HG03571 (cell line): ENCODE results near the gene LARP6.
"Not testable (repeated sequence)": the region's sequence is repeated elsewhere in the genome, so short reads cannot be mapped to it uniquely, and the experiment has no call there.

Source experiments
- ATAC-seq: cut with Tn5 transposase; IDR thresholded peaks from one replicate; pipeline ENCODE4 v1.9.1; 2021; ENCODE audit not compliant: unreplicated experiment

LARP6 gene

DNA sequence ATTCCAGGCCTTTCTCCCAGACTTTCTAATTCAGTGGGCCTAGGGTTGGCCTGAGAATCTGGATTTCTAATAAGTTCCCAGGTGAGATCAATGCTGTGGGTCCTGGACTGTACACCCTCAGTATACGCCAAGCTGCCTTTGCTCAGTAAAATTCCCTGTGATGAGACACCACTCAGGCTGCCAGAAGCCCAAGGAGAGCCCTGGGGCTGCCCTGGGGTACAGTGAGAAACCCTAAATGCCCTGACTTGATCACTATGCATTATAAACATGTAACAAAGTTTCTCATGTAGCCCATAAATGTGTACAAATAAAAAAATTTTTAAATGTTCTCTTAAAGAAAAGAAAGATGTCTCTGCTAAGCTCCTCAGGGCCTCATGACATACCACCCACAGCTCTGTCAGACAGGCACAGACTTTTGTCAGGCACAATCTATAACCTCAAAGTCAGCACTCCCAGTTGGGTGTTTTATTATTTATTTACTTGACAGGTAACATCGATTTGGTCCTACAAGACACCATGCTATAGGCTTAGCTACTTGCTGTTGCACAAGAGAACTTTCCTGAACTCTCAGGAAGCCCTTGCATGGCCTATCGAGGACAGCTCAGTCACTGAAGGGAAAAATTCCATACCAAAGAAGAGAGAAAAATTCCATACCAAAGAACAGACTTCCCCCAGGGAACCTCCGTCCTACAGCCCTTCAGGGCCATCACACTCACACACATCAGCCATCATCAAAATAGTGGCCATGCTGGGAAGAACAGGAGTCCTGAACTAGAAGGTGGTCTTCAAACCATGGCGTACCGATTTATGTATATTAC, 22.7 kb downstream of the LARP6 start:
- no peak for ATAC-seq

GRCh38 chr15:70830615-70831014, 23.3 kb downstream of the LARP6 start:
- no peak for ATAC-seq

- no peak for ATAC-seq
These were observed 24.4 kb downstream of the LARP6 start for GRCh38 chr15:70829371-70830166.

DNA sequence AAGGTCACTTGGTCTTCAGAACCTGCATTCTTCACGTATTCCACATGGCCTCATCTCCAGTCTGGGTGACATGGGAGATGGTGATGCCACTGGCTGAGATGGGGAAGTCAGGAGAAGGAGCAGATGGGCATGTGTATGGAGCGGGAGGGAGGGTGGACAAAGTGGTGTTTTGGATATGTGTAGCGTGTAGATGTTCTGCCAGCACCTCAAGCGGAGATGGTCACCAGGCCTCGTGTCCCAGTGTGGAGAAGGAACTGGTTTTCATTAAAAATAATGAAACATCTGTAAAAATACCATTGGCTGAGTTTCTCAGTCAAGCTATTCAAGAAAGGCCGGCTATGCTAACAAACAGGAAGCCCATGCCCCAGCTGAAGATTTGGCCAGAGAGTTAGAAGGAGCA, 26.2 kb downstream of the LARP6 start:
- ATAC-seq: no peak

DNA sequence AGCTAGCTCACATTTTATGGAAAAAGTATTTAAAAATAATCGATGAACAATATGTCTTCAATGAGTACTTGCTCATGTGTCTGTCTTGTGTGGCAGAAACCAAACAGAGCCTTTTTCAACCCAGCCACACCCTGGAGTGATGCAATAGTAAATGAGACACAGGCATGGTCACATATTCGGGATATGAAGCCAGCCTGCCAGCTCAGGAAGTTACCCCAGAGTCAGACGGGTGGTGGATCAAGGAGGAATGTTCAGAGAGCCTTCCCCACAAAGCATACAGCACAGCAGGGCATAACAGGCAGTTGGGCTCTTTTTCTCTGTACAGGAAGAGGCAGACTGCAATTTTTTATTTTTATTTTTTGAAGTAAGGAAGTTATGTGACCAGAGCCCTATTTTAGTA, 27.3 kb downstream of the LARP6 start:
- no peak for ATAC-seq

DNA sequence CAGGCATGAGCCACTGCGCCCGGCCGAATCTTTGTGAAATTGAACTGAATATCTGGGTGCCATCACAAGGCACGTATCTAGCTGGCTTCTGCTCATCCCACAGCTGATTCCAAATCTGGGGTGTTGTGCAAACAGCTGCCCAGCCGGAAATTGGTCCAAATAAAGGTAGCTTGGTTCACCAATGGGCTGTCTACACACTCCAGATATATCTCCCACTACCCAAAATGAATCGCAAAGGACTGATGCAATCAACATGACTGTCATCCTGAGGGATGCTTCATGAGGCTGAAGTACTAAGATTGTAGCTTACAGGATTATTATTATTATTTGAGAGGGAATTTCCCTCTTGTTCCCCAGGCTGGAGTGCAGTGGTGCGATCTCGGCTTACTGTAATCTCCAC, 28.1 kb downstream of the LARP6 start:
- ATAC-seq: no peak

DNA sequence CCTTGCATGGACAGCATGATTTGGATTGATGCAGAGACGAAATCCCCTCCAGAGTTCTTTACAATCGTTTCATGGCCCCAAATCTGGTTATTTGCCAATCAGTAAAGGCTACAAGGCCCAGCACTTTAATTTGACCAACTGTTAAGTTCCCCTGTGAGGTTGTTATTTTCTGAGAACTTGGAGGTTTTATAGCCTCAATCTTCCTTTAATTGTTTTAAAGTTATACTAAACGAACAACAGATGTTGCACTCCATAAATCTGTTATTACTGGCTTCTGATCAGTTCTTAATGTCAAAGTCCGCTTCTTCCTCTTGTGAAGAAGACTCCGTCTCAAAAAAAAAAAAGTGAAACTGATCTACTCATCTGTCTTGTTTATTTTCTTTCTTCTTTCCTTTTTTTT, 30.8 kb downstream of the LARP6 start:
- ATAC-seq: no peak

DNA sequence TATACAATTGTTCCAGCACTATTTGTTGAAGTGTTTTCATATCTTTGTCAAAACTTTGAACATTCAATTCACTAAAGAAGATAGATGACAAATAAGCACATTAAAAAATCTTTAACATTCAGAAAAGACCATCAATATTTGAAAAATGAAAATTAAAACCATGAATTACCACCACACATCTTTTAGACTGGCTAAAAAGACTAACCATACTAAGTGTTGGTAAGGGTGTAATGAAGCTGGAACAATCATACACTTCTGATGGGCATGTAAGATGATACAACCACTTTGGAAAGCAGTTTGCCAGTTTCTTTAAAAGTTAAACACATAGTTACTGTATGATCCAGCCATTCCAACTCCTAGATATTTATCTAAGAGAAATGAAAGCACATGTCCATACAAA, 33.7 kb downstream of the LARP6 start:
- no peak for ATAC-seq

DNA sequence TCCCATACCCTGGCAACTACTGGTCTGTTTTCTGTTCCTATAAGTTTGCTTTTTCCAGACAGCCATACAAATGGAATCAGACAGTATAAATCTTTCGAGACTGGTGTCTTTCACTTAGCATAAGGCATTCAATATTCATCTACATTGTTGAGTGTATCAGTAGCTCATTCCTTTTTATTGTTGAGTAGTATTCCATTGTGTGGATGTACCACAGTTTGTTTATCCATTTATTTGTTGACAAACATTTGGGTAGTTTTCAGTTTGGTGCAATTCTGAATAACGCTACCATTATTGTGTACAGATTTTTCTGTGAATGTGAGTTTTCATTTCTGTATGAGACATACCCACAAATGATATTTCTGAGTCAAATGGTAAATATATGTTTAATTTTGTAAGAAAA, 35.4 kb downstream of the LARP6 start:
- ATAC-seq: no peak

DNA sequence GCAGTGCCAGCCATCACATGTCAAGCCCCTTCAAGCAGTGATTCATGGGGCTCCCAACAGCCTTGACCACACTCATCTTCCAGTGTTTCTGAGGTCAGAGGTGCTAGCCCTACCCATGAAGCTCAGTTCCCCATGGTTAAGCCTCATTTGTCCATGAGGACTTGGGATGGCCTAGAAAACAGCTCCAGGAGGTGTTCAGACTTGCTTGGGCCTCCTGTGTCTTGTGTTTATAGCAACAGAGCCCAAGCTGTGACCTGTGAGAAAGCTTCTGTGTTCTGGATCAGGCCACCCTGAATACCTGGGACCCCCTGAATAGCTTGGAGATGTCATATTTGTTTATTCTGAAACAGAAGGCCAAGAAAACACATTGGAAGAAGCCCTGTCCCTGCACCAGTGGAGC, 36.7 kb downstream of the LARP6 start:
- ATAC-seq: no peak

- no peak for ATAC-seq
These were observed 38.4 kb downstream of the LARP6 start for GRCh38 chr15:70815604-70816003.

DNA sequence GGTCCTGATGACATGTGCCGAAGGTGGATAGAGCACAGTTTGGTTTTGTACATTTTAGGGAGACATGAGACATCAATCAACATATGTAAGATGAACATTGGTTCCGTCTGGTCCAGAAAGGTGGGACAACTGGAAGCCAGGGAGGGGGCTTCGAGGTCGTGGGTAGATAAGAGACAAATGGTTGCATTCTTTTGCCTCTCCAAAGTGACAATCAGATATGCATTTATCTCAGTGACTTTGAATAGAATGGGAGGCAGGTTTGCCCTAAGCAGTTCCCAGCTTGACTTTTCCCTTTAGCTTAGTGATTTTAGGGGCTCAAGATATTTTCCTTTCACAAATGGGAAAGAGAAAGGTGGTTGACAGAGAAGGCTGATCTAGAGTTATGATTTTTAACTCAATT, 38.9 kb downstream of the LARP6 start:
- not testable (repeated sequence) for ATAC-seq

GRCh38 chr15:70812827-70813364, 41.1 kb downstream of the LARP6 start:
- ATAC-seq: no peak

GRCh38 chr15:70810916-70811578, 42.9 kb downstream of the LARP6 start:
- ATAC-seq: no peak

DNA sequence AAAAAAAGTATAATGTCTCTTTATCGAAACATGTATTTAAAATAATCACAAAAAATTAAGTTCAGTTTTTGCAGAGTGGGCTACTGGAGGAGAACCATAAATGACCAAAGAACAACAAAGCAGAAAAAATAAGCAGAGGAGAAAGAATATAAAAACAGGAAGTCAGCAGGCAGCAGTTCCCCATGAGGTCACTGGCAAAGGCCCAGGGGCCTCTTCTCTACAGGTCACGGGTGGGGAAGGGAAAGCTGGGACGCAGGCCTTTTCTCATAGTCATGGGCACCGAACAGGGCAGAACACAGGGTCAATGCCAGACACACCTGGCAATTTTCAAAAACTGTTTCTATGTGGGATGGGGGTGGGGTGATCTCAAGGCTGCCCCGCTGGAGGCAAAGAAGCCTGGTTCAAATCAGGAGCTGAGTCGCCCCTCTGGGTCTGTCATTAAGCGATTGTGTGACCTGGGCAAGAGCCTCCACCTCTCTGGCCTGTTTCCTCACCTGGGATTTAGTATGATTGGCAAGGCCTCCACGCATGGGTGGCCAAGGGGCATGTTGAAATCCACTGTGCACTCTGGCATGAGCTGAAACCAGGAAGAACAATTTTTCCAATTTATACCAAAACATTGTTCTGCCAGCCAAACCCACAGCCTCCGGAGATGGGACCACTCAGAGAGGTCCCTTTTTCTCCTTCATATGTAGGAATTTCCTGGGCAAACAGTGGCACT, 46.8 kb downstream of the LARP6 start:
- ATAC-seq: no peak

GRCh38 chr15:70804388-70804787, 49.6 kb downstream of the LARP6 start:
- ATAC-seq: not testable (repeated sequence)

DNA sequence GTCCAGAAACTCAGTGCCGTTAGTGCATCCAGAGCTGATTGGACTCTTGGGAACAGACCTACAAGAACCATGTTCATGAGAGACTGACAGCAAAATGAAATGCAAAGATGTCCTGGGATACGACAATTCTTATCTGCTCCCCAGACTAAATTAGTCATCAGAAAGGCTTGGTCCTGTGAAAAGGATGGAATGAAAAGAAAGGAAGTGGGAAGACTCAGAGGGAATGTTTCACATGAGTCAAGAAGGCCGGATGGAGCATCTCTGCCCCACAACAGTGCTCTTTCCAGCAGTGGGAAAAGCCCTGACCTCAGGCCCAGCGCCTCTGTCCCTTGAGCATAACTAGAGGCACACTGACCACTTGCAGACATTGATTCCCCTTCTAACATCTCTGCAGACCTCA, 51.3 kb downstream of the LARP6 start:
- no peak for ATAC-seq

- no peak for ATAC-seq
These were observed 52.8 kb downstream of the LARP6 start for GRCh38 chr15:70801109-70801508.

DNA sequence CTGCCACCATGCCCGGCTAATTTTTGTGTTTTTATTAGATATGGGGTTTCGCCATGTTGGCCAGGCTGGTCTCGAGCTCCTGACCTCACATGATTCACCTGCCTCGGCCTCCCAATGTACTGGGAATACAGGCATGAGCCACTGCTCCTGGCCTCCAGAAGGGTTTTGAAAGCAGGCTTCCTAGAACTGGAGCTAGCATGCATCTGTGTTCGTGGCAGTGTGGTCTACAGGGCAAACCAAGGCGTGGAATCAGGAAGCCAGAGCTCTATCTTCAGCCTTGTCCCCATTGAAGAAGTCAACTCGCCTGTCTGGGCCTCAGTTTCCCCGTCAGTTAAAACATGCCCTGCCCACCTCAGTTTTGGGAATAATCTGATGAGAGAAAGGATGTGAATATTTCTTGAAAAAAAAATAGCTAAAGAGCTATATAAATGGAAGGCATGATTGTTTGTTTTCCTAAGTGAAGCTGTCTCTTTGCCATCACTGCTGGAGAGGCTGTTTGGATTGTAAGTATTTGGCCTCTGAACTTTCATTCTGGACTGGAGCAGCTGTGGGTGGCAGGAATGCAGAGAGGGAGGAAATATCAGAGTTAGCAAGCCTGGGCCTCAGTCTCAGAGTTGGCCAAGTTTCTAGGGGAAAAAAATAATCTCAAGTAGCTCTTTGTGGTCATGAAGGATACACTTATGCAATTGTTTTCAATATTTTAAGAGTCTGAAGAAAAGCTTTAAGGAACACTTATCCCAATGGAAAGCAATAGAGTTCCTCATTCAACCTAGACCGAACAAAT, 54.1 kb downstream of the LARP6 start:
- ATAC-seq: no peak

DNA sequence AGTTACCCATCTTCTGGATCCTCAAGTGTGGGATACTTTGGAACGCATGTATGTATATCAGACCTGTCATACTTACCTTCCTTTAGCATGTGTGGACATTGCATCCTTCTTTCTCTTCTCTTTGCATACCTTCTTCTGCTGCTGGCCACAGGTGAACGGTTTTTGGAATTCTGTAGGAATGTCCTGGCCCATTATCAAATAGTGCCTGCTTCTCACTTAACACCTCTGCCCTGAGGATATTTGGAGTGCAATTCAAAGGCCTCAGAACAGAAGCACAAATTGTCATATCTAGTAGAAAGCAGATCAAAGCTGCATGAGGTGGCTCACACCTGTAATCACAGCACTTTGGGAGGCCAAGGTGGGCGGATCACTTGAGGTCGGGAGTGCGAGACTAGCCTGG, 56.5 kb downstream of the LARP6 start:
- ATAC-seq: no peak
